Gastroesophageal sphincter (tissue), 4 donors: ENCODE measurements around the gene CAPN5. TPM values are rescaled to one million over a fixed set of nuclear protein-coding genes. Genes with fewer than 3 reads are reported as not detected.

Source experiments
- ATAC-seq: fragments of 150-250 bp; one replicate; pipeline ENCODE4 v1.9.1; 2016; ENCODE audit warnings: mild to moderate bottlenecking, moderate library complexity
- H3K27ac ChIP-seq, 4 donors: fragments of 200-600 bp; sonication (generic) in 3 of 4; 1 replicate in 3 of 4; 2 replicates in 1 of 4; pipeline ENCODE4 v1.5.1; 2016 to 2019
- H3K27me3 ChIP-seq: fragments of 200-600 bp; sonication (generic); one replicate; pipeline ENCODE4 v1.5.1; 2019
- H3K36me3 ChIP-seq, 2 donors: fragments of 200-600 bp; sonication (generic); one replicate each; pipeline ENCODE4 v1.5.1; 2019; ENCODE audit warnings: control low read depth in 1 of 2
- H3K4me1 ChIP-seq, 3 donors: fragments of 200-600 bp; sonication (generic); 1 replicate in 2 of 3; 2 replicates in 1 of 3; pipeline ENCODE4 v1.5.1; 2016 to 2019; ENCODE audit warnings: control low read depth in 2 of 3
- H3K4me3 ChIP-seq, 2 donors: fragments of 200-600 bp; sonication (generic); one replicate each; pipeline ENCODE4 v1.5.1; 2019; ENCODE audit warnings: mild to moderate bottlenecking in 1 of 2, moderate library complexity in 1 of 2
- H3K9me3 ChIP-seq, 3 donors: fragments of 200-600 bp; sonication (generic); one replicate each; pipeline ENCODE4 v1.5.1; 2017 to 2019; ENCODE audit warnings: control low read depth in 2 of 3
- CTCF ChIP-seq, 4 experiments: fragments of 200-600 bp in 2 of 4; fragments of 450-650 bp in 2 of 4; sonication (generic) in 1 of 4; IDR thresholded peaks; one replicate each; pipeline ENCODE4 v1.5.1; 2017 to 2019; ENCODE audit warnings: antibody characterized with exemption in 4 of 4, mild to moderate bottlenecking in 2 of 4, moderate library complexity in 2 of 4
- EP300 ChIP-seq: sonication (generic); formaldehyde crosslinking; IDR thresholded peaks from one replicate; pipeline ENCODE4 v1.6.1; 2017; ENCODE audit warnings: antibody characterized with exemption, mild to moderate bottlenecking
- POLR2A ChIP-seq, 2 donors: fragments of 450-650 bp; IDR thresholded peaks; one replicate each; pipeline ENCODE4 v1.6.1; 2017; ENCODE audit warnings: antibody characterized with exemption in 2 of 2, mild to moderate bottlenecking in 2 of 2, moderate library complexity in 1 of 2
- POLR2AphosphoS5 ChIP-seq: sonication (generic); formaldehyde crosslinking; IDR thresholded peaks from one replicate; pipeline ENCODE4 v1.6.1; 2017; ENCODE audit warnings: antibody characterized with exemption
- WGBS, 2 donors: methylation state at CpG; one replicate each; pipeline ENCODE4 v1.1.5; 2018; ENCODE audit warnings: low coverage in 1 of 2; 5-methylcytosine and 5-hydroxymethylcytosine counted together
- total RNA-seq, 4 donors: library from RNA; depleted of rRNA; stranded (reverse); fragments of >200 nt; gene quantifications; one replicate each; pipeline ENCODE4 v1.1.0, GENCODE V29; 2016

Gene CAPN5
- total RNA-seq, 4 donors from 2014 or later, result 4.1 to 9.4 (median 7.7) TPM

- peak overlapping the region in 1 of 2 donors; percentile 82 for H3K4me3 ChIP-seq
- H3K27me3 ChIP-seq, result no peaks in the 10 kb centered on the region
- TF ChIP-seq CTCF (IDR thresholded peaks at IDR 0.05) (no peak), EP300 (no peak), POLR2AphosphoS5 (no peak), POLR2A (IDR thresholded peaks at IDR 0.05) (no peak)
- no peak for ATAC-seq
- peaks cover 0 to 60% (median 19%) of the 10 kb centered on the region in 3 donors for H3K4me1 ChIP-seq
- H3K27ac ChIP-seq, result peak overlapping the region in 2 of 4 donors; percentile 9 to 93
- H3K9me3 ChIP-seq, result no peaks in the 10 kb centered on the region
- no peaks in the 10 kb centered on the region for H3K36me3 ChIP-seq
- WGBS, 2 donors, result 60% methylated on average over 2 of the region's 8 CpGs; no CpG with 5 or more reads in 1 of the 2 donors
Observed at GRCh38 chr11:77067861-77068443, 1.2 kb downstream of the CAPN5 start.

- Histone ChIP-seq H3K4me1 (peaks cover 0 to 67% (median 26%) of the 10 kb centered on the region in 3 donors), H3K27ac (peak overlapping the region in 1 of 4 donors; percentile 5), H3K4me3 (no peak overlapping the region), H3K36me3 (no peaks in the 10 kb centered on the region), H3K27me3 (no peaks in the 10 kb centered on the region), H3K9me3 (no peaks in the 10 kb centered on the region)
- no peak for ATAC-seq
- 63 to 92% methylated on average over 5 to 6 of the region's 7 CpGs for WGBS, 2 donors
- no peak for TF ChIP-seq POLR2AphosphoS5
- no peak for TF ChIP-seq EP300
- TF ChIP-seq CTCF (IDR thresholded peaks at IDR 0.05), result no peak
- no peak for TF ChIP-seq POLR2A (IDR thresholded peaks at IDR 0.05)
Observed at GRCh38 chr11:77068457-77069335, 1.9 kb downstream of the CAPN5 start.

GRCh38 chr11:77069336-77069968 is 2.7 kb downstream of the CAPN5 start:
- Histone ChIP-seq H3K4me1 (peaks cover 0 to 75% (median 34%) of the 10 kb centered on the region in 3 donors), H3K27me3 (no peaks in the 10 kb centered on the region), H3K36me3 (no peaks in the 10 kb centered on the region), H3K27ac (peak overlapping the region in 1 of 4 donors; percentile 6), H3K9me3 (no peaks in the 10 kb centered on the region), H3K4me3 (no peak overlapping the region)
- WGBS, 2 donors, result 83% methylated on average over 1 of the region's 6 CpGs; no CpG with 5 or more reads in 1 of the 2 donors
- no peak for ATAC-seq
- TF ChIP-seq POLR2AphosphoS5 (no peak), EP300 (no peak), POLR2A (IDR thresholded peaks at IDR 0.05) (no peak), CTCF (IDR thresholded peaks at IDR 0.05) (no peak)

GRCh38 chr11:77069969-77070582 is 3.3 kb downstream of the CAPN5 start:
- H3K27me3 ChIP-seq, result no peaks in the 10 kb centered on the region
- H3K4me1 ChIP-seq, result peaks cover 0 to 81% (median 40%) of the 10 kb centered on the region in 3 donors
- no peaks in the 10 kb centered on the region for H3K9me3 ChIP-seq
- no peak for ATAC-seq
- no peaks in the 10 kb centered on the region for H3K36me3 ChIP-seq
- H3K27ac ChIP-seq, result peak overlapping the region in 1 of 4 donors; percentile 6
- WGBS, 2 donors, result 100% methylated on average over 1 of the region's 8 CpGs; no CpG with 5 or more reads in 1 of the 2 donors
- H3K4me3 ChIP-seq, result no peak overlapping the region
- no peak for TF ChIP-seq CTCF (IDR thresholded peaks at IDR 0.05)
